ENCODE measurements around the gene NODAL.

The NODAL gene

DNA sequence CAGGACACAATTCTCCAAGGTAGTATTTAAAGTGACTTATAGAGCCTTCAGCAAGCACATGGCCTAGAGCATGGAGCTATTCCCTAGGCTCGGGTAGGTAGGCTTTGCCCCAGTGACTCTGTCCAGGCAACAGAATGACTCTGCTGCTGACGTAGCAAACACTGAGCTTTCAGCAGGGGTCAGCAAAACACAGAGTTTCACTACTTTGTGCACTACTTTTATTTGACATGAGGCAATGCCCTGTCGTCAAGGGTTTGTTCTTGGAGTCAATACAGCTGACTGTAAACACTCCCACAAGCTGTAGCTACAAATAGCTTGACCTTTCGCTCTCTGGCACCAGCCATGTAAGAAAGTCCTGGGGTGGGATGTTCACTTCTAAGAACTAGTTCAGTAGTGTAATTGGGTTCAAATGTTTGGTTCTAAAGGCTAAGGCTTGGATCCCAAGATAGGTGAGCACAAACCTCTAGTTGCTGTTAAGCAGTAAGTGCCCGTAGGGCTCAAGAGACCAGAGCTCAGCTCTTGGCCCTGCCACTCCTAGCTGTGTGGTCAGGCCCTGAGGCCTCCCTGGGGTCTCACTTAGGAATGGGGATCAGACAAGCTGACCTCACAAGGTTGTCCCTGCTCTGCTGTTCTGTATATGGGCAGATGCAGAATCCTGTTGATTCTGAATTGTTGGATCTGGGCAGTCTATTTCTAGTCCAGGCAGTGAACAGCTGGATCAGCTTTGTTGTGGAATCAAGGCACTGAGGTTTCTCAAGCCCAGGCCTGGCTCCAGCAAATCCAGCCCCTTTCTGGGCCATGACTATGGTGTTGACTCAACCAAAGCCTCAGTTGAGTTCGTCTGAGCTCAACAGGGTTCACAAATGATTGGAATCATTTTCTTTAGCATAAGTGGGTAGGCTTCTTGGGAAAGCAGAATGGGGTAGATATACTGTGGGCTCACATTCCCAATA is 10.7 kb downstream of the NODAL start:
- Histone ChIP-seq H3K4me3 (ENCODE audit: insufficient read depth in 1 of 2, low read depth in 1 of 2, low read length in 2 of 2) (no peak overlapping the region), H4K91ac (ENCODE audit: low read length) (no peak overlapping the region), H2BK15ac (ENCODE audit: low read depth, poor library complexity, severe bottlenecking) (no peak overlapping the region), H3K14ac (ENCODE audit: low read length in 2 of 2) (no peak overlapping the region), H3K9me3 (ENCODE audit: control insufficient read depth, low read length) (no peaks in the 10 kb centered on the region), H2BK12ac (ENCODE audit: low read length in 2 of 2) (no peak overlapping the region), H3K4ac (ENCODE audit: low read depth in 1 of 2, low read length in 2 of 2) (peak overlapping the region in 1 of 2 experiments; percentile 11), H3K4me2 (ENCODE audit: low read length, poor library complexity, severe bottlenecking) (no peak overlapping the region), H3K23ac (ENCODE audit: low read length in 2 of 2) (peak overlapping the region in 1 of 2 experiments; percentile 11), H3K27me3 (ENCODE audit: control insufficient read depth in 1 of 2, insufficient read depth in 1 of 2, low read length in 2 of 2) (no peaks in the 10 kb centered on the region), H3K36me3 (ENCODE audit: control insufficient read depth in 1 of 2, insufficient read depth in 2 of 2, low read depth in 1 of 2, low read length in 2 of 2) (peaks cover 47 to 50% of the 10 kb centered on the region in 2 experiments), H4K8ac (ENCODE audit: low read length) (no peak overlapping the region), H2AFZ (ENCODE audit: low read depth, low read length) (no peak overlapping the region), H2AK5ac (ENCODE audit: low read length, severe bottlenecking) (no peak overlapping the region), H2BK5ac (ENCODE audit: low read depth, low read length, poor library complexity, severe bottlenecking) (no peak overlapping the region), H3K18ac (ENCODE audit: low read depth in 1 of 2, low read length in 2 of 2) (peak overlapping the region; percentile 9 to 46), H2BK120ac (ENCODE audit: low read depth, low read length) (no peak overlapping the region), H3K4me1 (ENCODE audit: control insufficient read depth, insufficient read depth, low read depth, low read length) (no peaks in the 10 kb centered on the region), H3K79me1 (replicated peaks; ENCODE audit: low read length, poor library complexity, severe bottlenecking) (peaks cover 5% of the 10 kb centered on the region), H3K9ac (ENCODE audit: low read length) (peak overlapping the region; percentile 84), H3K27ac (ENCODE audit: low read length, poor library complexity, severe bottlenecking) (no peak overlapping the region)
- DNase-seq: peak; percentile 98
- WGBS: 52% methylated on average over 6 of the region's 6 CpGs

DNA sequence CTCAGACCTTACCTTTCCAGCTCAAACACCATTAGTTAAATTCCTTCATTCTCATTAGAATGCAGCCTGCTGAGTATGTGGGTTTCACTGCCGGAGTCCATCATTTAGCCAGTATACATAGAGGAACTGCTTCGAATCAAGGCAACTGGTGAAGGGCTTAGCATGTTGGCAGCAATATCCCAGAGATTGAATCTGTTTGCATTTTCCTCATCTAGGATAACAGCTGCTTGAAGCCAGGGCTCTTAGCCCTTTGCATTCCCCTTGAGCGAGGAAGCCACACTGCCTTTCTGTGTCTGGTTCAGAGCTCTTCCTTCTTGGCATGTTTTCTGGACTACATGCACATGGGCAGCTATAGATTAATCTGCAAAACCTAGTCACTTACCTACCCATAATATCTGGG is 14.7 kb downstream of the NODAL start:
- Histone ChIP-seq H3K27me3 (ENCODE audit: control insufficient read depth in 1 of 2, insufficient read depth in 1 of 2, low read length in 2 of 2) (no peaks in the 10 kb centered on the region), H3K9me3 (ENCODE audit: control insufficient read depth, low read length) (no peaks in the 10 kb centered on the region), H3K14ac (ENCODE audit: low read length in 2 of 2) (no peak overlapping the region), H3K4ac (ENCODE audit: low read depth in 1 of 2, low read length in 2 of 2) (no peak overlapping the region), H3K4me3 (ENCODE audit: insufficient read depth in 1 of 2, low read depth in 1 of 2, low read length in 2 of 2) (no peak overlapping the region), H3K36me3 (ENCODE audit: control insufficient read depth in 1 of 2, insufficient read depth in 2 of 2, low read depth in 1 of 2, low read length in 2 of 2) (peaks cover 48 to 86% of the 10 kb centered on the region in 2 experiments), H3K4me2 (ENCODE audit: low read length, poor library complexity, severe bottlenecking) (no peak overlapping the region), H3K79me1 (replicated peaks; ENCODE audit: low read length, poor library complexity, severe bottlenecking) (peaks cover 20% of the 10 kb centered on the region), H3K27ac (ENCODE audit: low read length, poor library complexity, severe bottlenecking) (no peak overlapping the region), H3K23ac (ENCODE audit: low read length in 2 of 2) (no peak overlapping the region), H2BK15ac (ENCODE audit: low read depth, poor library complexity, severe bottlenecking) (no peak overlapping the region), H4K8ac (ENCODE audit: low read length) (no peak overlapping the region), H2AK5ac (ENCODE audit: low read length, severe bottlenecking) (no peak overlapping the region), H2BK120ac (ENCODE audit: low read depth, low read length) (no peak overlapping the region), H3K18ac (ENCODE audit: low read depth in 1 of 2, low read length in 2 of 2) (no peak overlapping the region), H3K4me1 (ENCODE audit: control insufficient read depth, insufficient read depth, low read depth, low read length) (no peaks in the 10 kb centered on the region), H2AFZ (ENCODE audit: low read depth, low read length) (no peak overlapping the region), H3K9ac (ENCODE audit: low read length) (no peak overlapping the region), H2BK5ac (ENCODE audit: low read depth, low read length, poor library complexity, severe bottlenecking) (no peak overlapping the region), H2BK12ac (ENCODE audit: low read length in 2 of 2) (no peak overlapping the region), H4K91ac (ENCODE audit: low read length) (no peak overlapping the region)
- DNase-seq: no peak
- WGBS: 98% methylated on average over 3 of the region's 3 CpGs

DNA sequence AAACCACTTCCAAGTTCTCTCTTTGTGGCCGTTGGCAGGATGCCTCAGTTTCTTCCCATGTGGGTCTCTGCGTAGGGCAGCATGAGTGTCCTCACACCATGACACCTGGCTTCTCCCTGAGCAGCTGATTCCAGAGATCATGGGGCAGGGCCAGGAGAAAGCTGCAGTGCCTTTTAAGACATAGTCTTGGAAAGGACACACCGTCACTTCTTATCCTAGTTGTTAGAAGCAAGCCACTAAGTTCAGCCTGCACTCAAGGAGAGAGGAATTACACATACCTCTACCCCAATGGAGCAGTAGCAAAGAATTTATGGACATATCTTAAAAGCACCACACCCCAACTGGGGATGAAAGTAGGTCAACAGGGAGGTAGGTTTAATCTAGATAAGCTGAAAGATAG is 16.4 kb downstream of the NODAL start:
- H2AK5ac ChIP-seq (ENCODE audit: low read length, severe bottlenecking): no peak overlapping the region
- no peak overlapping the region for H3K18ac ChIP-seq (ENCODE audit: low read depth in 1 of 2, low read length in 2 of 2)
- no peak for DNase-seq
- H3K36me3 ChIP-seq (ENCODE audit: control insufficient read depth in 1 of 2, insufficient read depth in 2 of 2, low read depth in 1 of 2, low read length in 2 of 2): peaks cover 50 to 98% of the 10 kb centered on the region in 2 experiments
- no peaks in the 10 kb centered on the region for H3K4me1 ChIP-seq (ENCODE audit: control insufficient read depth, insufficient read depth, low read depth, low read length)
- no peak overlapping the region for H2BK120ac ChIP-seq (ENCODE audit: low read depth, low read length)
- no peak overlapping the region for H3K4ac ChIP-seq (ENCODE audit: low read depth in 1 of 2, low read length in 2 of 2)
- no peak overlapping the region for H2BK12ac ChIP-seq (ENCODE audit: low read length in 2 of 2)
- H3K4me2 ChIP-seq (ENCODE audit: low read length, poor library complexity, severe bottlenecking): no peak overlapping the region
- H3K4me3 ChIP-seq (ENCODE audit: insufficient read depth in 1 of 2, low read depth in 1 of 2, low read length in 2 of 2): no peak overlapping the region
- no peak overlapping the region for H4K8ac ChIP-seq (ENCODE audit: low read length)
- H3K14ac ChIP-seq (ENCODE audit: low read length in 2 of 2): no peak overlapping the region
- no peak overlapping the region for H3K27ac ChIP-seq (ENCODE audit: low read length, poor library complexity, severe bottlenecking)
- no peak overlapping the region for H3K23ac ChIP-seq (ENCODE audit: low read length in 2 of 2)
- no peak overlapping the region for H2BK5ac ChIP-seq (ENCODE audit: low read depth, low read length, poor library complexity, severe bottlenecking)
- no peaks in the 10 kb centered on the region for H3K9me3 ChIP-seq (ENCODE audit: control insufficient read depth, low read length)
- peaks cover 24% of the 10 kb centered on the region for H3K79me1 ChIP-seq (replicated peaks; ENCODE audit: low read length, poor library complexity, severe bottlenecking)
- no peak overlapping the region for H3K9ac ChIP-seq (ENCODE audit: low read length)
- 99% methylated on average over 3 of the region's 3 CpGs for WGBS
- no peaks in the 10 kb centered on the region for H3K27me3 ChIP-seq (ENCODE audit: control insufficient read depth in 1 of 2, insufficient read depth in 1 of 2, low read length in 2 of 2)
- H4K91ac ChIP-seq (ENCODE audit: low read length): no peak overlapping the region
- no peak overlapping the region for H2AFZ ChIP-seq (ENCODE audit: low read depth, low read length)
- no peak overlapping the region for H2BK15ac ChIP-seq (ENCODE audit: low read depth, poor library complexity, severe bottlenecking)

DNA sequence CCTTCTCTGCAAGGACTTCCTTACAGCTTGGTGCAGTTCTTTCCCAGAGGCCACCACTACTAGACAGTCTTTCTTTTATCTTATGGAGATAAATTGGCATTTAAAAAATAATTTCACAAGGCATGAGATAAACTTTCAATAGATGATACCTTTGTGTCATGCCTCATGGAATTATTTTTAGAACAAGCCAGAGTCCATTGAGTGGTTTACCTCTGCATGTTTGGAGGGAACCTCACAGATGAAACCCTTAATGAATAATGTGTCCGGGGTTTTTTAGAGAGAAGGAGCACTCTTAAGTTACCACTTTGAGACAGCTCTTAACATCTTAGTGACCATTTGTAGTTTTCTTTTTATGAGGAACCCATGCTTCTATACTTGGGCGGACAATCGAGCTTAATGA is 17.2 kb downstream of the NODAL start:
- no peak overlapping the region for H3K4ac ChIP-seq (ENCODE audit: low read depth in 1 of 2, low read length in 2 of 2)
- no peaks in the 10 kb centered on the region for H3K27me3 ChIP-seq (ENCODE audit: control insufficient read depth in 1 of 2, insufficient read depth in 1 of 2, low read length in 2 of 2)
- no peak overlapping the region for H2AK5ac ChIP-seq (ENCODE audit: low read length, severe bottlenecking)
- H4K8ac ChIP-seq (ENCODE audit: low read length): no peak overlapping the region
- H4K91ac ChIP-seq (ENCODE audit: low read length): no peak overlapping the region
- H3K4me1 ChIP-seq (ENCODE audit: control insufficient read depth, insufficient read depth, low read depth, low read length): no peaks in the 10 kb centered on the region
- no peak for DNase-seq
- H3K4me2 ChIP-seq (ENCODE audit: low read length, poor library complexity, severe bottlenecking): no peak overlapping the region
- H2BK120ac ChIP-seq (ENCODE audit: low read depth, low read length): no peak overlapping the region
- H2BK15ac ChIP-seq (ENCODE audit: low read depth, poor library complexity, severe bottlenecking): no peak overlapping the region
- no peak overlapping the region for H3K14ac ChIP-seq (ENCODE audit: low read length in 2 of 2)
- no peak overlapping the region for H2BK5ac ChIP-seq (ENCODE audit: low read depth, low read length, poor library complexity, severe bottlenecking)
- no peak overlapping the region for H3K23ac ChIP-seq (ENCODE audit: low read length in 2 of 2)
- no peak overlapping the region for H2BK12ac ChIP-seq (ENCODE audit: low read length in 2 of 2)
- no peak overlapping the region for H3K27ac ChIP-seq (ENCODE audit: low read length, poor library complexity, severe bottlenecking)
- WGBS: 96% methylated on average over 3 of the region's 3 CpGs
- H3K9me3 ChIP-seq (ENCODE audit: control insufficient read depth, low read length): no peaks in the 10 kb centered on the region
- no peak overlapping the region for H3K9ac ChIP-seq (ENCODE audit: low read length)
- H3K36me3 ChIP-seq (ENCODE audit: control insufficient read depth in 1 of 2, insufficient read depth in 2 of 2, low read depth in 1 of 2, low read length in 2 of 2): peaks cover 49 to 98% of the 10 kb centered on the region in 2 experiments
- H3K18ac ChIP-seq (ENCODE audit: low read depth in 1 of 2, low read length in 2 of 2): no peak overlapping the region
- no peak overlapping the region for H3K4me3 ChIP-seq (ENCODE audit: insufficient read depth in 1 of 2, low read depth in 1 of 2, low read length in 2 of 2)
- peaks cover 29% of the 10 kb centered on the region for H3K79me1 ChIP-seq (replicated peaks; ENCODE audit: low read length, poor library complexity, severe bottlenecking)
- no peak overlapping the region for H2AFZ ChIP-seq (ENCODE audit: low read depth, low read length)

Data from mesenchymal stem cell (in vitro differentiated cells and primary cell).